T-cell (primary cell): Measurements from ENCODE around the gene AP2A2. TPM values are rescaled to one million over a fixed set of nuclear protein-coding genes. Genes with fewer than 3 reads are reported as not detected.

Experiments
- ATAC-seq, 4 experiments: fragments of 200-7000 bp in 3 of 4; fragments of 150-1000 bp in 1 of 4; cut with Tn5 transposase; replicated peaks in 1 of 4; 1 replicate in 3 of 4; 2 replicates in 1 of 4; pipeline ENCODE4 v1.10.0; 2021; ENCODE audit warnings: moderate library complexity in 3 of 4, mild to moderate bottlenecking in 2 of 4, moderate number of reproducible peaks in 1 of 4
- CTCF ChIA-PET, 2 donors: fragments of 300-600 bp; sonication (Branson Sonifier 250); formaldehyde crosslinking; loops; one replicate each; lab custom pipeline; 2022; ENCODE audit warnings: antibody characterized with exemption in 2 of 2; lab: Charles Lee
- POLR2A ChIA-PET, 2 donors: fragments of 300-600 bp; sonication (Branson Sonifier 250); formaldehyde crosslinking; loops; one replicate each; lab custom pipeline; 2022; ENCODE audit warnings: antibody characterized with exemption in 2 of 2; lab: Charles Lee
- DNase-seq, 35 experiments: peaks; one replicate each; pipeline versions ENCODE4 v3.0.0 to v3.0.0-alpha.2; 2013 to 2023
- H3K27ac ChIP-seq: one replicate; pipeline ENCODE4 v1.5.1; 2013; ENCODE audit warnings: low read length
- H3K27me3 ChIP-seq, 2 experiments: replicated peaks in 1 of 2; 1 replicate in 1 of 2; 2 replicates in 1 of 2; pipeline versions ENCODE4 v1.6.1 to v1.7.0; 2013; ENCODE audit warnings: low read length in 1 of 2, mixed read lengths in 1 of 2; ENCODE audit not compliant: control insufficient read depth in 2 of 2, insufficient read depth in 2 of 2; ENCODE audit errors: extremely low read depth in 1 of 2
- H3K36me3 ChIP-seq, 2 donors: 1 replicate in 1 of 2; 2 replicates in 1 of 2; pipeline versions ENCODE4 v1.6.1 to v1.7.0; 2013; ENCODE audit warnings: low read length in 1 of 2; ENCODE audit not compliant: control insufficient read depth in 2 of 2, insufficient read depth in 1 of 2; ENCODE audit errors: extremely low read depth in 1 of 2
- H3K4me1 ChIP-seq, 2 experiments: 1 replicate in 1 of 2; 2 replicates in 1 of 2; pipeline versions ENCODE4 v1.6.1 to v1.7.0; 2013; ENCODE audit warnings: low read length in 2 of 2, mixed read lengths in 1 of 2; ENCODE audit not compliant: insufficient read depth in 2 of 2, control insufficient read depth in 1 of 2; ENCODE audit errors: extremely low read depth in 1 of 2
- H3K4me3 ChIP-seq, 2 donors: 1 replicate in 1 of 2; 2 replicates in 1 of 2; pipeline versions ENCODE4 v1.5.1 to v1.7.0; 2013; ENCODE audit warnings: mild to moderate bottlenecking in 2 of 2, low read length in 1 of 2, moderate library complexity in 1 of 2; ENCODE audit not compliant: control insufficient read depth in 1 of 2; ENCODE audit errors: extremely low read depth in 1 of 2
- H3K9me3 ChIP-seq: 2 replicates; pipeline ENCODE4 v1.7.0; 2013
- H3K27ac Mint-ChIP-seq, 2 donors: one replicate each; pipeline ENCODE4 v1.8.0; 2020 to 2021; ENCODE audit warnings: mild to moderate bottlenecking in 2 of 2, mixed read lengths in 2 of 2
- H3K27me3 Mint-ChIP-seq, 2 donors: one replicate each; pipeline ENCODE4 v1.8.0; 2021 to 2022; ENCODE audit warnings: mixed read lengths in 2 of 2
- H3K36me3 Mint-ChIP-seq: one replicate; pipeline ENCODE4 v1.8.0; 2021; ENCODE audit warnings: mixed read lengths
- H3K4me1 Mint-ChIP-seq, 3 donors: one replicate each; pipeline ENCODE4 v1.8.0; 2020 to 2022; ENCODE audit warnings: mixed read lengths in 3 of 3, mild to moderate bottlenecking in 1 of 3
- H3K4me3 Mint-ChIP-seq, 3 donors: one replicate each; pipeline ENCODE4 v1.8.0; 2020 to 2022; ENCODE audit warnings: mild to moderate bottlenecking in 3 of 3, mixed read lengths in 3 of 3, moderate library complexity in 3 of 3
- H3K9me3 Mint-ChIP-seq, 3 donors: one replicate each; pipeline ENCODE4 v1.8.0; 2020 to 2022; ENCODE audit warnings: mixed read lengths in 3 of 3
- WGBS: methylation state at CpG from one replicate; pipeline ENCODE4 v1.1.5; 2013; ENCODE audit warnings: missing lambda C conversion rate; ENCODE audit not compliant: insufficient coverage; 5-methylcytosine and 5-hydroxymethylcytosine counted together
- total RNA-seq, 35 experiments: library from RNA in 6 of 35; stranded (reverse) in 6 of 35; fragments of 120-200 nt in 1 of 35; gene quantifications; one replicate each; pipeline versions ENCODE4 v1.2.1 to v1.2.4 and lab custom pipeline; 2013 to 2026

AP2A2 gene
- total RNA-seq, 5 donors from 2014 or later (not counting 1 experiment from before 2014, with no cell fraction given): 59.6 to 85.3 (median 70.8) TPM

- Mint-ChIP-seq H3K27ac (no peak overlapping the region), H3K9me3 (no peaks in the 10 kb centered on the region), H3K4me1 (peaks cover 0 to 7% (median 3%) of the 10 kb centered on the region in 3 donors), H3K4me3 (no peak overlapping the region), H3K27me3 (no peaks in the 10 kb centered on the region), H3K36me3 (peaks cover 20% of the 10 kb centered on the region)
- Histone ChIP-seq H3K9me3 (no peaks in the 10 kb centered on the region), H3K27me3 (no peaks in the 10 kb centered on the region), H3K4me1 (no peaks in the 10 kb centered on the region), H3K27ac (no peak overlapping the region), H3K4me3 (no peak overlapping the region), H3K36me3 (peaks cover 28 to 43% of the 10 kb centered on the region in 2 donors)
- CTCF ChIA-PET: no interaction called here
- POLR2A ChIA-PET: no interaction called here
- no peak for DNase-seq
- no peak for ATAC-seq
- WGBS: 90% methylated on average over 5 of the region's 10 CpGs
These were observed 27.5 kb upstream of the AP2A2 start for GRCh38 chr11:898143-898511.

- 96% methylated on average over 22 of the region's 22 CpGs for WGBS
- Histone ChIP-seq H3K4me3 (no peak overlapping the region), H3K27me3 (no peaks in the 10 kb centered on the region), H3K9me3 (no peaks in the 10 kb centered on the region), H3K4me1 (no peaks in the 10 kb centered on the region), H3K36me3 (peaks cover 28 to 44% of the 10 kb centered on the region in 2 donors), H3K27ac (no peak overlapping the region)
- ATAC-seq: no peak
- POLR2A ChIA-PET: no interaction called here
- Mint-ChIP-seq H3K27me3 (no peaks in the 10 kb centered on the region), H3K27ac (no peak overlapping the region), H3K36me3 (peaks cover 20% of the 10 kb centered on the region), H3K4me3 (no peak overlapping the region), H3K4me1 (peaks cover 0 to 7% (median 3%) of the 10 kb centered on the region in 3 donors), H3K9me3 (no peaks in the 10 kb centered on the region)
- CTCF ChIA-PET: no interaction called here
- no peak for DNase-seq
These were observed 27.0 kb upstream of the AP2A2 start for GRCh38 chr11:898540-899190.

GRCh38 chr11:899724-900123, 25.9 kb upstream of the AP2A2 start:
- ATAC-seq (no peak), DNase-seq (no peak)
- POLR2A ChIA-PET: no interaction called here

GRCh38 chr11:900545-900944, 25.1 kb upstream of the AP2A2 start:
- H3K4me1 ChIP-seq: no peaks in the 10 kb centered on the region
- Mint-ChIP-seq H3K4me1 (peaks cover 0 to 13% (median 3%) of the 10 kb centered on the region in 3 donors), H3K27ac (no peak overlapping the region), H3K9me3 (no peaks in the 10 kb centered on the region), H3K4me3 (no peak overlapping the region), H3K27me3 (no peaks in the 10 kb centered on the region), H3K36me3 (peaks cover 27% of the 10 kb centered on the region)
- DNase-seq (no peak), ATAC-seq (no peak)
- POLR2A ChIA-PET: no interaction called here
- no peak overlapping the region for H3K27ac ChIP-seq
- no peaks in the 10 kb centered on the region for H3K27me3 ChIP-seq
- no peaks in the 10 kb centered on the region for H3K9me3 ChIP-seq
- CTCF ChIA-PET: no interaction called here
- H3K4me3 ChIP-seq: no peak overlapping the region
- H3K36me3 ChIP-seq: peaks cover 40 to 58% of the 10 kb centered on the region in 2 donors
- WGBS: 96% methylated on average over 7 of the region's 7 CpGs

More at GRCh38 chr11:899724-900123, 25.9 kb upstream of the AP2A2 start:
- CTCF ChIA-PET: no interaction called here
- H3K9me3 ChIP-seq: no peaks in the 10 kb centered on the region
- H3K27me3 Mint-ChIP-seq: no peaks in the 10 kb centered on the region
- H3K4me3 ChIP-seq: no peak overlapping the region
- H3K27ac ChIP-seq: no peak overlapping the region
- no peak overlapping the region for H3K27ac Mint-ChIP-seq
- H3K9me3 Mint-ChIP-seq: no peaks in the 10 kb centered on the region
- H3K36me3 ChIP-seq: peaks cover 37 to 55% of the 10 kb centered on the region in 2 donors
- no peaks in the 10 kb centered on the region for H3K27me3 ChIP-seq
- H3K36me3 Mint-ChIP-seq: peaks cover 27% of the 10 kb centered on the region
- H3K4me3 Mint-ChIP-seq: no peak overlapping the region
- H3K4me1 Mint-ChIP-seq: peaks cover 0 to 12% (median 3%) of the 10 kb centered on the region in 3 donors
- 95% methylated on average over 7 of the region's 11 CpGs for WGBS
- no peaks in the 10 kb centered on the region for H3K4me1 ChIP-seq

GRCh38 chr11:901452-902061, 24.1 kb upstream of the AP2A2 start:
- Mint-ChIP-seq H3K36me3 (peaks cover 30% of the 10 kb centered on the region), H3K4me1 (peaks cover 0 to 13% (median 5%) of the 10 kb centered on the region in 3 donors)
- CTCF ChIA-PET: no interaction called here

GRCh38 chr11:904380-904779, 21.3 kb upstream of the AP2A2 start:
- H3K4me3 ChIP-seq: no peak overlapping the region
- DNase-seq (no peak), ATAC-seq (no peak)
- H3K9me3 ChIP-seq: no peaks in the 10 kb centered on the region
- peaks cover 29 to 46% of the 10 kb centered on the region in 2 donors for H3K36me3 ChIP-seq
- H3K27ac Mint-ChIP-seq: no peak overlapping the region
- peaks cover 30% of the 10 kb centered on the region for H3K36me3 Mint-ChIP-seq
- H3K27ac ChIP-seq: no peak overlapping the region
- peaks cover 0 to 8% of the 10 kb centered on the region in 2 experiments for H3K4me1 ChIP-seq
- H3K27me3 ChIP-seq: no peaks in the 10 kb centered on the region
- H3K4me1 Mint-ChIP-seq: peaks cover 12 to 18% (median 17%) of the 10 kb centered on the region in 3 donors
- no peak overlapping the region for H3K4me3 Mint-ChIP-seq
- H3K9me3 Mint-ChIP-seq: no peaks in the 10 kb centered on the region
- H3K27me3 Mint-ChIP-seq: no peaks in the 10 kb centered on the region
- WGBS: 100% methylated on average over 5 of the region's 7 CpGs
- ChIA-PET POLR2A (no interaction called here), CTCF (no interaction called here)

More at GRCh38 chr11:901452-902061, 24.1 kb upstream of the AP2A2 start:
- no peak overlapping the region for H3K4me3 Mint-ChIP-seq
- no peaks in the 10 kb centered on the region for H3K4me1 ChIP-seq
- peaks cover 40 to 58% of the 10 kb centered on the region in 2 donors for H3K36me3 ChIP-seq
- no peak overlapping the region for H3K27ac ChIP-seq
- POLR2A ChIA-PET: no interaction called here
- H3K27ac Mint-ChIP-seq: no peak overlapping the region
- no peaks in the 10 kb centered on the region for H3K9me3 ChIP-seq
- DNase-seq: no peak
- WGBS: 89% methylated on average over 9 of the region's 19 CpGs
- no peaks in the 10 kb centered on the region for H3K9me3 Mint-ChIP-seq
- ATAC-seq: no peak
- no peaks in the 10 kb centered on the region for H3K27me3 ChIP-seq
- no peaks in the 10 kb centered on the region for H3K27me3 Mint-ChIP-seq
- H3K4me3 ChIP-seq: no peak overlapping the region
